ENCODE data around the gene NCKAP1. TPM values are rescaled to one million over a fixed set of nuclear protein-coding genes. Genes with fewer than 3 reads are reported as not detected.
"Not testable (repeated sequence)": the region's sequence is repeated elsewhere in the genome, so short reads cannot be mapped to it uniquely, and the experiment has no call there.

Gene NCKAP1
- total RNA-seq, 1 experiment from 2014 or later = 195 TPM

DNA sequence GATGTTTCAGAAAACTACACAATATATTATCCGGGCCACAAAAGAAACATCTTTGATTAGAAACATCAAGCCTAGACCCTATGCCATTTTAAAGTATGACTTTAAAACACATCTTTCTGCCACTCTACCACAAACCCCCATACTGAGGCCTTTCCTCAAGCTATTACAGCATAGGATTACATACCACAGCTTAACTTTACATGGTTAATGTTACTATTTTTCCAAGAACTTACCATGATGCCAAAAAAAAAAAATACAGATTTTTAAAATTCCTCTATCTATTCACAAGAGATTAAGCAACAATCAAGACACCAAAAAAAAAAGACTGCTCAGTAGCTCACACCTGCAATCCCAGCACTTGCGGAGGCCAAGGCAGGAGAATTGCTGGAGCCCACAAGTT lies 9.0 kb downstream of the NCKAP1 start:
- no peak overlapping the region for H3K27ac ChIP-seq
- no peaks in the 10 kb centered on the region for H3K27me3 ChIP-seq (replicated peaks)
- H3K9me3 ChIP-seq (replicated peaks) = no peaks in the 10 kb centered on the region
- no peak for DNase-seq (ENCODE audit: low read depth in 1 of 2, low spot score in 2 of 2)
- no peaks in the 10 kb centered on the region for H3K36me3 ChIP-seq
- H3K4me1 ChIP-seq (replicated peaks) = peaks cover 4% of the 10 kb centered on the region
- H3K4me3 ChIP-seq = no peak overlapping the region

- Histone ChIP-seq H3K4me1 (replicated peaks) (peaks cover 8% of the 10 kb centered on the region; the same call in 1 of the 2 replicates), H3K4me3 (no peak overlapping the region), H3K9me3 (replicated peaks) (no peaks in the 10 kb centered on the region), H3K27me3 (replicated peaks) (no peaks in the 10 kb centered on the region), H3K36me3 (peaks cover 7% of the 10 kb centered on the region), H3K27ac (no peak overlapping the region)
- DNase-seq (ENCODE audit: low read depth in 1 of 2, low spot score in 2 of 2) = no peak
These were observed 10.1 kb downstream of the NCKAP1 start for GRCh38 chr2:183028108-183028507.

DNA sequence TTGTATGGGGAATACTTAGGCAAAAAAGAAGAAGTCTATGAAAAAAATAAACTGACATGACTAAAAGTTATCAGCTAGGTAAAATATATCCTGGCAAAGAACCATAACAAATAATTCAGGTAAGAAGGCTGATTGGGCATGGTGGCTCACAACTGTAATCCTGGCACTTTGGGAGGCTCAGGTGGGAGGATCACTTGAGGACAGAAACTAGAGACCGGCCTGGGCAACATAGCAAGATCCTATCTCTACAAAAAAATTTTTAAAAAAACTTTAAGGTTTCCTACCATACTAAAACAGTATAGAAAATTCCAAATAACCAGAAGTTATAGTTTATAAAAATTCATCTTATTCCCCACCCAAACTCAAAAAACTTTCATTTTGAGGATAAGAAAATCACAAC lies 10.8 kb downstream of the NCKAP1 start:
- no peaks in the 10 kb centered on the region for H3K27me3 ChIP-seq (replicated peaks)
- no peak for DNase-seq (ENCODE audit: low read depth in 1 of 2, low spot score in 2 of 2)
- peaks cover 11% of the 10 kb centered on the region for H3K36me3 ChIP-seq
- H3K4me3 ChIP-seq = no peak overlapping the region
- H3K27ac ChIP-seq = no peak overlapping the region
- H3K4me1 ChIP-seq (replicated peaks) = peaks cover 8% of the 10 kb centered on the region; the same call in 1 of the 2 replicates
- no peaks in the 10 kb centered on the region for H3K9me3 ChIP-seq (replicated peaks)

DNA sequence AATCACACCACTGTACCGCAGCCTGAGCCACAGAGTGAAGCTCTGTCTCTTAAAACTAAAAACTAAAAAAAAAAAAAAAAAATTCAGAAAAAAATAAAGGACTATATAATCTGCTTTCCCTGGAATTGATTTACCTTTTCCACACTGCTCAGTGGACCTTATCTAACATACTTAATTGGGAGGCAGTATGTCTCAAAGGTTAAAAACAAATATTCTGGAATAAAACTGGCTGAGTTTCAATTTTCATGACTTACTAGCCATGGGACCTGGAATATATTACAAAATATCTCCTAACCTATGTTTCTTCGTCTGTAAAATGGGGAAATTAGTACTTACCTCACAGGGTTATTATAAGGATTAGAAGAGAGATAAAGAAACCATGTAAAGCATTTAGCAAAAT lies 11.8 kb downstream of the NCKAP1 start:
- Histone ChIP-seq H3K36me3 (peaks cover 20% of the 10 kb centered on the region), H3K27me3 (replicated peaks) (no peaks in the 10 kb centered on the region), H3K4me3 (no peak overlapping the region), H3K27ac (no peak overlapping the region), H3K4me1 (replicated peaks) (peaks cover 8% of the 10 kb centered on the region; the same call in 1 of the 2 replicates), H3K9me3 (replicated peaks) (no peaks in the 10 kb centered on the region)
- no peak for DNase-seq (ENCODE audit: low read depth in 1 of 2, low spot score in 2 of 2)

DNA sequence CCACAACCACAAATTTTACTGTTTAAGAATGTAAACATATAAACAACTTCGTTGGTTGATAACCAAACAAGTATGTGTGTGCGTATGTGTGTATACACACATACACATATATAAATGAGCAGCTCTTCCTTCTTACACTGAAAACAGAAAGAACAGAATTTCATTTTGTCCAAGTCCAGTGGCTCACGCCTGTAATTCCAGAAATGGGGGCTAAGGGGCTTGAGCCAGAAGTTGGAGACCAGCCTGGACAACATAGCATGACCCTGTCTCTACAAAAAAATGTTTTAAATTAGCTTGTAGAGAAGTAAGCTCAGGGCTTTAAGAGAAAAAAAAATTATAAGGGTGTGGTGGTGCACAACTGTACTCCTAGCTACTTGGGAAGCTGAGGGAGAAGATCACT lies 12.3 kb downstream of the NCKAP1 start:
- no peaks in the 10 kb centered on the region for H3K9me3 ChIP-seq (replicated peaks)
- peaks cover 8% of the 10 kb centered on the region; the same call in 1 of the 2 replicates for H3K4me1 ChIP-seq (replicated peaks)
- no peaks in the 10 kb centered on the region for H3K27me3 ChIP-seq (replicated peaks)
- H3K27ac ChIP-seq = no peak overlapping the region
- no peak overlapping the region for H3K4me3 ChIP-seq
- peak in 1 of 2 experiments; percentile 15 for DNase-seq (ENCODE audit: low read depth in 1 of 2, low spot score in 2 of 2)
- peaks cover 21% of the 10 kb centered on the region for H3K36me3 ChIP-seq

GRCh38 chr2:183024339-183025095 lies 13.7 kb downstream of the NCKAP1 start:
- H3K4me1 ChIP-seq (replicated peaks) = peaks cover 8% of the 10 kb centered on the region; the same call in 1 of the 2 replicates
- H3K36me3 ChIP-seq = peaks cover 27% of the 10 kb centered on the region
- DNase-seq (ENCODE audit: low read depth in 1 of 2, low spot score in 2 of 2) = no peak
- H3K27ac ChIP-seq = no peak overlapping the region
- no peak overlapping the region for H3K4me3 ChIP-seq
- no peaks in the 10 kb centered on the region for H3K9me3 ChIP-seq (replicated peaks)
- H3K27me3 ChIP-seq (replicated peaks) = no peaks in the 10 kb centered on the region

GRCh38 chr2:183022711-183023110 lies 15.5 kb downstream of the NCKAP1 start:
- no peak overlapping the region for H3K27ac ChIP-seq
- H3K27me3 ChIP-seq (replicated peaks) = no peaks in the 10 kb centered on the region
- peaks cover 8% of the 10 kb centered on the region; the same call in 1 of the 2 replicates for H3K4me1 ChIP-seq (replicated peaks)
- no peaks in the 10 kb centered on the region for H3K9me3 ChIP-seq (replicated peaks)
- DNase-seq (ENCODE audit: low read depth in 1 of 2, low spot score in 2 of 2) = no peak
- H3K36me3 ChIP-seq = peaks cover 41% of the 10 kb centered on the region
- no peak overlapping the region for H3K4me3 ChIP-seq

- no peak for DNase-seq (ENCODE audit: low read depth in 1 of 2, low spot score in 2 of 2)
- Histone ChIP-seq H3K27ac (no peak overlapping the region), H3K36me3 (peaks cover 41% of the 10 kb centered on the region), H3K4me1 (replicated peaks) (peaks cover 8% of the 10 kb centered on the region; the same call in 1 of the 2 replicates), H3K27me3 (replicated peaks) (no peaks in the 10 kb centered on the region), H3K9me3 (replicated peaks) (no peaks in the 10 kb centered on the region), H3K4me3 (no peak overlapping the region)
These were observed 16.6 kb downstream of the NCKAP1 start for GRCh38 chr2:183021613-183022012.

DNA sequence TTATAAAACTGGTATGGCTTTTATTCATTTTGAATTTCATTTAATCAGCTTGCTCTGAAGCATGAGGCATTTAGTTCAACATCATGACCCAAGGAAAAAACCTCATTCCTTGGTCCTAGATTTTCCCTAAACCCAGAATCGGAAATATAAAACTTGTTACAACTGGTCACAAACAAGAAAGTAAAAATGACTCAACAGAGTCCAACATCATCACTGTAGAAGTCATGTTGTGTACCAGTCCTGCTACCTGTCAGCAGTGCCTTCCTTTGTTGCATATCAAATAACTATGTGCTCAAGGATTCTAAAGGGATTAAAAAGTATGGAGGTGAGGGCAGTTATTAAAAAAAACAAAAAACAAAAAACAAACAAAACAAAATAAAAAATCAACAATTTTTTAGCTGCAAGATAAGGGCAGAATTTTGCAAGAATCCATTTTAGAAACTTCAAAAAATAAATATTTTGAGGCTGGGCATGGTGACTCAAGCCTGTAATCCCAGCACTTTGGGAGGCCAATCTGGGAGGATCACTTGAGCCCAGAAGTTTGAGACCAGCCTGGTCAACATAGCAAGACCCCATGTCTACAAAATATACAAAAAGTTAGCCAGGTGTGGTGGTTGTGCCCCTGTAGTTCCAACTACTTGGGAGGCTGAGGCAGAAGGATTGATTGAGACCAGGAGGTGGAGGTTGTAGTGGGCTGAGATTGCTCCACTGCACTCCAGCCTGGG lies 18.4 kb downstream of the NCKAP1 start:
- no peak for DNase-seq (ENCODE audit: low read depth in 1 of 2, low spot score in 2 of 2)

GRCh38 chr2:183017845-183018244 lies 20.4 kb downstream of the NCKAP1 start:
- DNase-seq (ENCODE audit: low read depth in 1 of 2, low spot score in 2 of 2); H3K27ac ChIP-seq; H3K27me3 ChIP-seq (replicated peaks); H3K4me3 ChIP-seq; H3K9me3 ChIP-seq (replicated peaks): not testable (repeated sequence)
- Histone ChIP-seq H3K36me3 (peaks cover 40% of the 10 kb centered on the region), H3K4me1 (replicated peaks) (peaks cover 16% of the 10 kb centered on the region)

More for the DNA sequence above, 18.4 kb downstream of the NCKAP1 start:
- H3K27me3 ChIP-seq (replicated peaks) = no peaks in the 10 kb centered on the region
- no peaks in the 10 kb centered on the region for H3K9me3 ChIP-seq (replicated peaks)
- H3K4me1 ChIP-seq (replicated peaks) = peaks cover 6% of the 10 kb centered on the region
- no peak overlapping the region for H3K4me3 ChIP-seq
- no peak overlapping the region for H3K27ac ChIP-seq
- peaks cover 45% of the 10 kb centered on the region for H3K36me3 ChIP-seq

GRCh38 chr2:183014005-183014404 lies 24.3 kb downstream of the NCKAP1 start:
- no peaks in the 10 kb centered on the region for H3K9me3 ChIP-seq (replicated peaks)
- H3K27me3 ChIP-seq (replicated peaks) = no peaks in the 10 kb centered on the region
- H3K27ac ChIP-seq = no peak overlapping the region
- peaks cover 28% of the 10 kb centered on the region for H3K36me3 ChIP-seq
- peaks cover 21% of the 10 kb centered on the region for H3K4me1 ChIP-seq (replicated peaks)
- no peak overlapping the region for H3K4me3 ChIP-seq
- DNase-seq (ENCODE audit: low read depth in 1 of 2, low spot score in 2 of 2) = no peak

DNA sequence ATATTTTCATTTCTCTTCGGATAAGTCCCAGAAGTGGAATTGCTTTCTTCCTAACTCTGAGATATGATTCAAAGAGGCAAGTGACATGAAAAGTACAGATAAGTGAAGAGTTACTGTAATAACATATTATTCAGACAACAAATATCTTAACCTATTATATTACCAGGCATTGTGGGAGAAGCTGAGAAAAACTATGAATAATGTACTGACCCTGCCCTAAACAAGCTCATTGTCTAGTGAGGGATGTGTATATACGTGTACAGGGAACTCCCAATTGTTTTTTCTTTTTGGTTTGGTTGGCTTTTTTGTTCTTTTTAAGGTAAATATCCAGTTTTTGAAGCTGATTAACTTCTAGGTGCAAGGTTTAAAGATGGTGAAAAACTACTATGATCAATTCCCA lies 26.5 kb downstream of the NCKAP1 start:
- Histone ChIP-seq H3K27ac (no peak overlapping the region), H3K4me1 (replicated peaks) (peaks cover 21% of the 10 kb centered on the region), H3K27me3 (replicated peaks) (no peaks in the 10 kb centered on the region), H3K4me3 (no peak overlapping the region), H3K9me3 (replicated peaks) (no peaks in the 10 kb centered on the region), H3K36me3 (peaks cover 17% of the 10 kb centered on the region)
- no peak for DNase-seq (ENCODE audit: low read depth in 1 of 2, low spot score in 2 of 2)

GRCh38 chr2:183010112-183010511 lies 28.1 kb downstream of the NCKAP1 start:
- Histone ChIP-seq H3K9me3 (replicated peaks) (no peaks in the 10 kb centered on the region), H3K4me1 (replicated peaks) (peaks cover 21% of the 10 kb centered on the region), H3K27me3 (replicated peaks) (no peaks in the 10 kb centered on the region), H3K36me3 (peaks cover 14% of the 10 kb centered on the region), H3K4me3 (no peak overlapping the region), H3K27ac (no peak overlapping the region)
- no peak for DNase-seq (ENCODE audit: low read depth in 1 of 2, low spot score in 2 of 2)

- Histone ChIP-seq H3K9me3 (replicated peaks) (no peaks in the 10 kb centered on the region), H3K4me1 (replicated peaks) (peaks cover 15% of the 10 kb centered on the region), H3K36me3 (peaks cover 10% of the 10 kb centered on the region), H3K27ac (no peak overlapping the region), H3K27me3 (replicated peaks) (no peaks in the 10 kb centered on the region), H3K4me3 (no peak overlapping the region)
- no peak for DNase-seq (ENCODE audit: low read depth in 1 of 2, low spot score in 2 of 2)
These were observed 28.9 kb downstream of the NCKAP1 start for GRCh38 chr2:183009249-183009899.

All from SJSA1 (cell line).